Gastroesophageal sphincter (tissue), 4 donors: Measurements from ENCODE around the gene HACD2. TPM values are rescaled to one million over a fixed set of nuclear protein-coding genes. Genes with fewer than 3 reads are reported as not detected.

Experiments used
- ATAC-seq: fragments of 150-250 bp; one replicate; pipeline ENCODE4 v1.9.1; 2016; ENCODE audit warnings: mild to moderate bottlenecking, moderate library complexity
- H3K27ac ChIP-seq, 4 donors: fragments of 200-600 bp; sonication (generic) in 3 of 4; 1 replicate in 3 of 4; 2 replicates in 1 of 4; pipeline ENCODE4 v1.5.1; 2016 to 2019
- H3K27me3 ChIP-seq: fragments of 200-600 bp; sonication (generic); one replicate; pipeline ENCODE4 v1.5.1; 2019
- H3K36me3 ChIP-seq, 2 donors: fragments of 200-600 bp; sonication (generic); one replicate each; pipeline ENCODE4 v1.5.1; 2019; ENCODE audit warnings: control low read depth in 1 of 2
- H3K4me1 ChIP-seq, 3 donors: fragments of 200-600 bp; sonication (generic); 1 replicate in 2 of 3; 2 replicates in 1 of 3; pipeline ENCODE4 v1.5.1; 2016 to 2019; ENCODE audit warnings: control low read depth in 2 of 3
- H3K4me3 ChIP-seq, 2 donors: fragments of 200-600 bp; sonication (generic); one replicate each; pipeline ENCODE4 v1.5.1; 2019; ENCODE audit warnings: mild to moderate bottlenecking in 1 of 2, moderate library complexity in 1 of 2
- H3K9me3 ChIP-seq, 3 donors: fragments of 200-600 bp; sonication (generic); one replicate each; pipeline ENCODE4 v1.5.1; 2017 to 2019; ENCODE audit warnings: control low read depth in 2 of 3
- CTCF ChIP-seq, 4 experiments: fragments of 200-600 bp in 2 of 4; fragments of 450-650 bp in 2 of 4; sonication (generic) in 1 of 4; IDR thresholded peaks; one replicate each; pipeline ENCODE4 v1.5.1; 2017 to 2019; ENCODE audit warnings: antibody characterized with exemption in 4 of 4, mild to moderate bottlenecking in 2 of 4, moderate library complexity in 2 of 4
- EP300 ChIP-seq: sonication (generic); formaldehyde crosslinking; IDR thresholded peaks from one replicate; pipeline ENCODE4 v1.6.1; 2017; ENCODE audit warnings: antibody characterized with exemption, mild to moderate bottlenecking
- POLR2A ChIP-seq, 2 donors: fragments of 450-650 bp; IDR thresholded peaks; one replicate each; pipeline ENCODE4 v1.6.1; 2017; ENCODE audit warnings: antibody characterized with exemption in 2 of 2, mild to moderate bottlenecking in 2 of 2, moderate library complexity in 1 of 2
- POLR2AphosphoS5 ChIP-seq: sonication (generic); formaldehyde crosslinking; IDR thresholded peaks from one replicate; pipeline ENCODE4 v1.6.1; 2017; ENCODE audit warnings: antibody characterized with exemption
- WGBS, 2 donors: methylation state at CpG; one replicate each; pipeline ENCODE4 v1.1.5; 2018; ENCODE audit warnings: low coverage in 1 of 2; 5-methylcytosine and 5-hydroxymethylcytosine counted together
- total RNA-seq, 4 donors: library from RNA; depleted of rRNA; stranded (reverse); fragments of >200 nt; gene quantifications; one replicate each; pipeline ENCODE4 v1.1.0, GENCODE V29; 2016

The HACD2 gene
- total RNA-seq, 4 donors from 2014 or later: 21.3 to 36.7 (median 28.1) TPM

DNA sequence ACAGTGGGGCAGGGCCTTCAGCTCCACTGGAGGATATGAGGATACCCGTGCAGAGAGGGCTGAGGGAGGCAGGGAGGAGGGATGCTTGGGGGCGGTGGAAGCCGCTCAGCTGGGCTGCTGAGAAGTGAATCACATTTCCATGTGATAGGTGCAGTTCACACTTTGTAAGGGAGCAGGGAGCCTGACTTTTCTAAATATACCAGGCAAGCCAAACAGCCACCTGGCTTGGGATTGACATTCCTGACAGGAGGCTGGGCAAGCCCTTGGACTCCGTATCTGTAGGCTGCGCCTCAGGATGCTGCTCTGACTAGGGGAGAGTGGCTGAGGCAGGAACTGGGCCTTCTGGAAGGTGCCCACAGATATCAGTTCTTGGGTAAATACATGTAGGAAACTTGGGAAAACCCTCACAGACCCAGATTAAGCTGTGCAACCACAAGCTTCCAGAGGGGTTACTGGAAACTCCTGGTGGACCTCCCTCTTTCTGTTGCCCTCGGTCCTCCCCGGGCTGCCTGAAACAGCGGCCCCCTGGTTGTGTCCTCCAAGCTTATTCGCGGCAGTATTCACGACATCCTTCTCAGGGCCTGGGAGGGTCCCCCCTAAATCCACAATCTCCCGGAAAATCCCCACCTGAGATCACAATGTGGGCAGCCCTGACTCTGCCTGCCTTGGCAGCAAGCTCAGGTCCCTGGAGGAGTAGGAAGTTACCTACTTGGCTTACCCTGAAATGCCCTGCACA, 103.0 kb downstream of the HACD2 start:
- 50 to 67% methylated on average over 1 of the region's 12 CpGs for WGBS, 2 donors
- Histone ChIP-seq H3K36me3 (no peaks in the 10 kb centered on the region), H3K4me3 (no peak overlapping the region), H3K9me3 (no peaks in the 10 kb centered on the region), H3K27ac (no peak overlapping the region), H3K27me3 (no peaks in the 10 kb centered on the region), H3K4me1 (peaks cover 0 to 1% (median 0%) of the 10 kb centered on the region in 3 donors)
- TF ChIP-seq EP300 (no peak), CTCF (IDR thresholded peaks at IDR 0.05) (no peak), POLR2A (IDR thresholded peaks at IDR 0.05) (no peak), POLR2AphosphoS5 (no peak)
- ATAC-seq: no peak

DNA sequence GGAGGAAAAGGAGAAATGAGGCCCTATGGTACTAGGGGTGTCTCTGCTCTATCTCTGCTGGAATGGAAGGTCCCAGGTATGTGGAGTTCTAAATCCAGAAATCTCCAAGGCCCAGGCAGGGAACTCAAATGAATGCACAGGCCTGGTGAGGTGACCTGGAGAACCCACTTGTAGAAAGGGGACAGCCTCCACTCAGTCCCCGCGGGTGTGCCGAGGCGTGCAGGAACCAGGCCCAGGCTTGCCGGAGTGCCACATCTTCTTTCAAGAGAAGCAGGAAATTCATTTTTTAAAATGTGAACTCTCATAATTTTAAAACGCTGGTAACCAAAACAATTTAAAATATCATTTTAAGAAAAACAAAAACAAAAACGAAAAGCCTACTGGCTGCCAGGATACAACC, 103.8 kb downstream of the HACD2 start:
- WGBS, 2 donors: 83 to 94% methylated on average over 6 of the region's 7 CpGs
- no peaks in the 10 kb centered on the region for H3K36me3 ChIP-seq
- H3K9me3 ChIP-seq: no peaks in the 10 kb centered on the region
- H3K27me3 ChIP-seq: no peaks in the 10 kb centered on the region
- H3K27ac ChIP-seq: no peak overlapping the region
- TF ChIP-seq POLR2AphosphoS5 (no peak), EP300 (no peak), POLR2A (IDR thresholded peaks at IDR 0.05) (no peak), CTCF (IDR thresholded peaks at IDR 0.05) (no peak)
- no peak overlapping the region for H3K4me3 ChIP-seq
- H3K4me1 ChIP-seq: no peaks in the 10 kb centered on the region
- no peak for ATAC-seq

DNA sequence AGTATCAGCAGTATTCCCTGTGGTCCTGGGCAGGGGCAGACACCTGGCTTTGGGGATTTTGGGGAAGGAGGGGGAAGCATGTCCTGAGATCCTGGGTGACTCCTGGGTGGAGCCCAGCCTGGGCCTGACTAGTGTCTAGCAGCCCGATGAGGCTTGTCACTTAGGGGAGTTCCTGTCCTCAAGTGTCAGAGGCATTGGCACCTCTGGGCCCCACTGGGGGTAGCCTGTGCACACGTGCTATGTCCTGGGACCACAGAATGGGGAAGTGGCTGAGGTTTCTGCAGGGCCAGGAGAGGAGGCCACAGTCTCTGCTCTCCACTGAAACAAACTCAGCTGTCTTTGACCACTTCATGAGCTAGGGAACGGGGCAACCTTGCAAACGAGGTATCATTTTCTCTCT, 104.4 kb downstream of the HACD2 start:
- ATAC-seq: no peak
- H3K27ac ChIP-seq: no peak overlapping the region
- no peaks in the 10 kb centered on the region for H3K9me3 ChIP-seq
- no peaks in the 10 kb centered on the region for H3K27me3 ChIP-seq
- TF ChIP-seq POLR2A (IDR thresholded peaks at IDR 0.05) (no peak), CTCF (IDR thresholded peaks at IDR 0.05) (no peak), EP300 (no peak), POLR2AphosphoS5 (no peak)
- no peaks in the 10 kb centered on the region for H3K36me3 ChIP-seq
- no peak overlapping the region for H3K4me3 ChIP-seq
- 83% methylated on average over 2 of the region's 4 CpGs; no CpG with 5 or more reads in 1 of the 2 donors for WGBS, 2 donors
- H3K4me1 ChIP-seq: no peaks in the 10 kb centered on the region

- 91 to 94% methylated on average over 7 to 10 of the region's 10 CpGs for WGBS, 2 donors
- H3K4me1 ChIP-seq: no peaks in the 10 kb centered on the region
- H3K27me3 ChIP-seq: no peaks in the 10 kb centered on the region
- ATAC-seq: no peak
- H3K9me3 ChIP-seq: no peaks in the 10 kb centered on the region
- no peaks in the 10 kb centered on the region for H3K36me3 ChIP-seq
- no peak overlapping the region for H3K27ac ChIP-seq
- TF ChIP-seq POLR2AphosphoS5: no peak
- no peak for TF ChIP-seq POLR2A (IDR thresholded peaks at IDR 0.05)
- TF ChIP-seq CTCF (IDR thresholded peaks at IDR 0.05): no peak
- no peak for TF ChIP-seq EP300
- no peak overlapping the region for H3K4me3 ChIP-seq
Measured at GRCh38 chr3:123479891-123480290, 105.0 kb downstream of the HACD2 start.

- ATAC-seq: no peak
- TF ChIP-seq POLR2AphosphoS5: no peak
- TF ChIP-seq POLR2A (IDR thresholded peaks at IDR 0.05): no peak
- no peak for TF ChIP-seq EP300
- TF ChIP-seq CTCF (IDR thresholded peaks at IDR 0.05): no peak
- Histone ChIP-seq H3K36me3 (no peaks in the 10 kb centered on the region), H3K27ac (no peak overlapping the region), H3K9me3 (no peaks in the 10 kb centered on the region), H3K4me1 (no peaks in the 10 kb centered on the region), H3K4me3 (no peak overlapping the region), H3K27me3 (no peaks in the 10 kb centered on the region)
- 0% methylated on average over 1 of the region's 2 CpGs; no CpG with 5 or more reads in 1 of the 2 donors for WGBS, 2 donors
Measured at GRCh38 chr3:123478314-123478713, 106.5 kb downstream of the HACD2 start.
